HEK293 (cell line): ENCODE measurements around the gene IMPDH1.

Source experiments
- CTCF ChIP-seq: fragments of 450-650 bp; formaldehyde crosslinking; IDR thresholded peaks from 2 replicates; pipeline ENCODE4 v1.5.1; 2016; ENCODE audit warnings: missing biosample characterization, missing genetic modification characterization
- YY1 ChIP-seq: fragments of 450-650 bp; formaldehyde crosslinking; IDR thresholded peaks from 2 replicates; pipeline ENCODE4 v1.5.1; 2018; ENCODE audit warnings: missing biosample characterization, missing genetic modification characterization

- no peak for TF ChIP-seq CTCF (tag by site-specific recombination)
- no peak for TF ChIP-seq YY1 (tag by site-specific recombination)
Measured at GRCh38 chr7:128442356-128442755, 32.6 kb upstream of the IMPDH1 start.
